Measurements from ENCODE around the gene PRPF38A.

GRCh38 chr1:52436817-52437216 is 32.4 kb downstream of the PRPF38A start:
- TF ChIP-seq CEBPB (IDR thresholded peaks at IDR 0.05; ENCODE audit: low read depth, low read length) (no peak), POLR2A (IDR thresholded peaks at IDR 0.05; ENCODE audit: low read depth, low read length) (no peak), RCOR1 (IDR thresholded peaks at IDR 0.05; ENCODE audit: insufficient replicate concordance, low read length) (no peak), MXI1 (IDR thresholded peaks at IDR 0.05; ENCODE audit: borderline replicate concordance, low read depth, low read length) (no peak), RFX5 (IDR thresholded peaks at IDR 0.05; ENCODE audit: low read depth, low read length) (no peak)
- TF ChIP-seq, protein P1, sequence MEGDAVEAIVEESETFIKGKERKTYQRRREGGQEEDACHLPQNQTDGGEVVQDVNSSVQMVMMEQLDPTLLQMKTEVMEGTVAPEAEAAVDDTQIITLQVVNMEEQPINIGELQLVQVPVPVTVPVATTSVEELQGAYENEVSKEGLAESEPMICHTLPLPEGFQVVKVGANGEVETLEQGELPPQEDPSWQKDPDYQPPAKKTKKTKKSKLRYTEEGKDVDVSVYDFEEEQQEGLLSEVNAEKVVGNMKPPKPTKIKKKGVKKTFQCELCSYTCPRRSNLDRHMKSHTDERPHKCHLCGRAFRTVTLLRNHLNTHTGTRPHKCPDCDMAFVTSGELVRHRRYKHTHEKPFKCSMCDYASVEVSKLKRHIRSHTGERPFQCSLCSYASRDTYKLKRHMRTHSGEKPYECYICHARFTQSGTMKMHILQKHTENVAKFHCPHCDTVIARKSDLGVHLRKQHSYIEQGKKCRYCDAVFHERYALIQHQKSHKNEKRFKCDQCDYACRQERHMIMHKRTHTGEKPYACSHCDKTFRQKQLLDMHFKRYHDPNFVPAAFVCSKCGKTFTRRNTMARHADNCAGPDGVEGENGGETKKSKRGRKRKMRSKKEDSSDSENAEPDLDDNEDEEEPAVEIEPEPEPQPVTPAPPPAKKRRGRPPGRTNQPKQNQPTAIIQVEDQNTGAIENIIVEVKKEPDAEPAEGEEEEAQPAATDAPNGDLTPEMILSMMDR (conservative IDR thresholded peaks at IDR 0.05; ENCODE audit: low read depth, low read length), result no peak
